MM.1S (cell line): ENCODE results near the gene HS1BP3.

Experiments used
- CTCF ChIP-seq: fragments of 300-600 bp; sonication (generic); IDR thresholded peaks from 2 replicates; pipeline ENCODE4 v1.5.1; 2016; ENCODE audit warnings: antibody characterized with exemption, low read length, mixed read lengths
- EZH2 ChIP-seq: fragments of 300-600 bp; sonication (generic); optimal IDR thresholded peaks from 2 replicates; pipeline ENCODE3; 2017; ENCODE audit warnings: low read depth, mild to moderate bottlenecking, antibody characterized with exemption, low read length, mixed read lengths
- EZH2phosphoT487 ChIP-seq: fragments of 300-600 bp; sonication (generic); IDR thresholded peaks from 2 replicates; pipeline ENCODE4 v1.6.1; 2018; ENCODE audit warnings: antibody characterized with exemption, low read length

DNA sequence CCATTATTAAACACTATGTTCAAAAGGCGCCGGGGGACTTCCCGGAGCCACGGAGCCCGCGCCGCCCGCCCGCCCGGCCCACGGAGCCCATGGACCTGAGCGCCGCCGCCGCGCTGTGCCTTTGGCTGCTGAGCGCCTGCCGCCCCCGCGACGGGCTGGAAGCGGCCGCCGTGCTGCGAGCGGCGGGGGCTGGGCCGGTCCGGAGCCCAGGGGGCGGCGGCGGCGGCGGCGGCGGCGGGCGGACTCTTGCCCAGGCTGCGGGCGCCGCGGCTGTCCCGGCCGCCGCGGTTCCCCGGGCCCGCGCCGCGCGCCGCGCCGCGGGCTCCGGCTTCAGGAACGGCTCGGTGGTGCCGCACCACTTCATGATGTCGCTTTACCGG is 16.2 kb upstream of the HS1BP3 start:
- TF ChIP-seq CTCF (no peak), EZH2phosphoT487 (no peak), EZH2 (no peak)
